ENCODE measurements around the gene LRRC7.

Gene LRRC7

GRCh38 chr1:69567652-69568420 is at the start of gene LRRC7:
LRRC7 (plus strand) TSS chr1:69567922; CDS start chr1:69568640, 718 bp downstream.
- no peak for DNase-seq

DNA sequence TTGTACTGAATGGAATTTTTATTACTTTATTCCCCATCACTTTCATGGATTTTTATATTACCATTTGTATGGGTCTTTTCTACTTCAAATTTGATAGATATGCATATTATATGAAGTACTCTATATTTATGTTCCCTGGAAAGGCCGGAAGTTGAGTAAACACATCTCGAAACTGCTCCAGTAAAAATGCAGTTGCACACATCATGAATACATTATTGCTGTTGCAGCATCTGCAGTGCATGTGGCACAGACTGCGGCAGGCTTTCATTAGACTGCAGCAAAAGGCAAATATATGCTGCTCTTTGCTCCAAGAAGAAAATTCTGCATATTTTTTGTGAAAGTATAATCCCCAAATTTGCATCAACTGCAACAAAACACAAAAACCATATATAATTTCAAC is 48.7 kb upstream of the LRRC7 start:
- DNase-seq: no peak

DNA sequence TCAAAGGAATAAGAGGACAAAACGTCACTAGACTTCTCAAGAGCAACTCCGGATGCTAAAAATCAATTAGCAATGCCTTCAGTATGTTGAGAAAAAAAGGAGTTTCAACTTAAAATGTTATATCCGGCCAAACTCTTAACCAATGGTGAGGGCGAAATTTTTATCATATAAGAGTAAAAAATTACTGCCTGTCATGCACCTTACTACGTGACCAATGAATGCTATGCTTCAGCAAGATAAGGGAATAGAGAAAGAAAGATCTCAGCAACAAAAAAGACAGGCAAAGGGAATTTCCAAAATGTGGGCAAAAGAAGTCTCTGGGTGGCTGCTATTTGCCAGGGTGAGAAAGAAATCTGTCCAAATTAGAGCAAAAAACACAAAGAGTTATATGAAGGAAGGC is 47.4 kb upstream of the LRRC7 start:
- no peak for DNase-seq

GRCh38 chr1:69523032-69523431 is 44.7 kb upstream of the LRRC7 start:
- DNase-seq: no peak

DNA sequence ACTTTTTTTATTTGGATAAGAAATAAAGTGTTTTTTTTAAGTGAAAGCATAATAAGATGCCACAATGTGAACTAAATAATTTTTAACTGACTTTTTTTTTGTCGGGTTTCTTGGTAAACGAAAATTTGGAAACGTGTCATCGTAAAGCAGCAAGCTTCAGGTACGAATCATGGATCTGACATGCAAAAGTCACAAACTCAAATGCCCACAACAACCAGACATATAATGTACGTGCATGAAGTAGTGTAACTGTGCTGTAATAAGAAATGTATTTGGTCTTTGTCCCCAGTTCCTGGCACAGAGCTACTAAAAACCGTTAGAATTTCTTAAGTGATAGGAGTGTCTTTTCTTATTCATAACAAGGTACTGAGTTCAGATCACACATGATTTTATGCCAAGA is 44.3 kb upstream of the LRRC7 start:
- DNase-seq: no peak

- DNase-seq: no peak
Measured at GRCh38 chr1:69524015-69524414, 43.7 kb upstream of the LRRC7 start.

- DNase-seq: no peak
Measured at GRCh38 chr1:69527273-69527672, 40.4 kb upstream of the LRRC7 start.

GRCh38 chr1:69528376-69528775 is 39.3 kb upstream of the LRRC7 start:
- no peak for DNase-seq

DNA sequence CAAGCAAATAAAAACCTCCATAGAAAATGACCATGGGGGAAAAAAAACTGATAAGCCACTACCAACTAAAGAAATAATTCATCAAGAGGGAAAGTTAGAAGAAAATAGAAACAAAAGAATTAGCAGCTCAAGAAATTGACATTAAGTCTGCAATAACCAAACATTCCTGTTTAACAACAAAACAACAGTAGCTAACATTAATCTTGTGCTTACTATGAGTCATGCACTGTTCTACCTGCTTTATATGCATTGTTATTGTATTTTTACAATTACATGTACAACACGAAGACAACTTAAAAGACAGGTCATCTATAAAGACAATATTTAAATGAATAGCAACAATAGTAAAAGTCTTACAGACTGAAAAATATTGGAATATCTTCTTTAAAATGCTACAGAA is 34.4 kb upstream of the LRRC7 start:
- no peak for DNase-seq

DNA sequence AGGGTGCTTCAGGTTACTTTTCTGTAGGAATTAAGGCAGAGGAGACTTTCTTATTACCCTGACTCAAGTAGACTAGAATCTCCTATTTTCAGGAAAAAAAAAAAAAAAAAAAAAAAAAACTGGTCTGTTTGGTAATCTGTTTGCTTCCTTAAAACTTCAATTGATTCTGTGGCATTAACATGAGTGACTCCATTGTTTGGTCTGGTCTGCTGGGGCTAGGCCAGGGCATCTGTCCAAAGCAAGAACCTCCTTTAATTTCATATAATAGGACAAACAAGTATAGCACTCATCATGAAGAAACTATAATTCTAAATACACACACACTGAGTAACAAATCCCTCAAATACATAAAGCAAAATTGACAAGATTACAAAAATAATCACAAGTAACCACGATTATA is 32.9 kb upstream of the LRRC7 start:
- DNase-seq: no peak

DNA sequence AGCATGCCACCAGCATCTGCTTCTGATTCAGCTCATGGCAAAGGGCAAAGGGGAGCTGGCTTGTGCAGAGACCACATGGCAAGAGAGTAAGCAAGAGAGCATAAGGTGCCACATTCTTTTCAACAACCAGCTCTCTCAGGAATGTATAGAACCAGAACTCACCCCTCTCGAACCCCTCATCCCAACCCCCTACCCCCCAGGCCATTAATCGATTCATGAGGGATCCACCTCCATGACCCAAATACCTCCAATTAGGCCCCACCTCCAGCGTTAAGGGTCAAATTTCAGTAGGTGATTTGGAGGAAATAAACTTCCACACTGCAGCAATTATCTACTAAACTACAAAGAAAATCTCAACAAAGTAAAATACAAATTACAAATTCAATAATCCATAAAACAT is 32.2 kb upstream of the LRRC7 start:
- no peak for DNase-seq

DNA sequence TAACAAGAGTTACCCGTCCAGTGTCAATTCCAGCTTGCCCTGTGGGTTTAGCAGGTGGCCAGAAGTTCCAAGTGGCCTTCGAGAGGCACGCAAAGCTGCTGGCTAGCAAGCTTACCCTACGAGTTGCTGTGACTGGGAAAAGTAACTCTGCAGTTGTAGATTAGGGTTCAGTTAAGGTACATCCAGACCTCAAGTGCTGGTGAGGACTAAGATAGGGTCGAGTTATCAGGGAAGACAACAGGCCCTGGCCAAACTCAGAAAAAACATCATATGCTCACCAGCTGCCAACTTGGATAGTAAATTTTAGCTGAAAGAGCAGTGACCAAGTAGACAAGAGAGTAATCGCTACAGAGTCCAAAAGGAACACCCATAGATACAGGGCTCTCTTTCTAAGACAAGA is 27.7 kb upstream of the LRRC7 start:
- no peak for DNase-seq

GRCh38 chr1:69551476-69552324 is 16.0 kb upstream of the LRRC7 start:
- no peak for DNase-seq

- no peak for DNase-seq
Measured at GRCh38 chr1:69553726-69554125, 14.0 kb upstream of the LRRC7 start.

GRCh38 chr1:69568421-69569174 is 876 bp downstream of the LRRC7 start:
- DNase-seq: no peak

DNA sequence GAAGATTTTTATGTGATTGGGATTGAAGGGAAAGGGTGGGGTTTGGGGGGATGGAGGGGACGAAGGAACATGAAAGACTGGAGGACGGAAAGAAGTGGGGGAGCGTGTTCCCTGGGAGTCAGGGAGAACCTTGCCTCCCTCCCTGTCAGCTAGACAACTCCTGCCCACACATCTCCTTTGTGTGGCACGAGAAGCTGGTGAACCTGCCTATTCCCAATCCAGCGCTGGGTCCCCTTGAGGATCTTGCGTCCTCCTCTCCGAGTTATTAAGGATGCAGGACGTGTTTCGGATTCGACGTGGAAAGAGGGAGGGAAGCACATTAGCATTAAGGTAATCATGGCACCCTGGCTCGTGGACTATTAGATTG is 1.4 kb downstream of the LRRC7 start:
- DNase-seq: no peak

- DNase-seq: no peak
Measured at GRCh38 chr1:69569576-69570328, 2.0 kb downstream of the LRRC7 start.

- DNase-seq: no peak
Measured at GRCh38 chr1:69570356-69570755, 2.6 kb downstream of the LRRC7 start.

DNA sequence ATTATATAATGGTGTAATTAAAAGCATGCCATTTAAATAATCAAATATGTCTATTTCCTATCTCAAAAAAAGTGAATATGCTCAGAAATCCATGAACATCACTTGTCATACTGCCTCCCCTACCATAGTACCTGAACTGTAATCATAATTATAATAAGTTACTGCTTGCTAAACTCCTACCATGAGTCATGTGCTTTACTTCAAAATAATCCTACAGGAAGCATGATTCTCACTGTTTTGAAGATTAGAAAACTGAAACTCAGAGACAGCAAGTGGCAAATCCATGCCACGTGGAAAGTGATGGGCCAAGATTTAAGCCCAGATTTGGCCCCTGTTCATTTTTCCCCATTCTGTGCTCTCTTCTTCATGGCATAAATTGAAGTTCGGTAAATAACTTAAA is 5.2 kb downstream of the LRRC7 start:
- no peak for DNase-seq

DNA sequence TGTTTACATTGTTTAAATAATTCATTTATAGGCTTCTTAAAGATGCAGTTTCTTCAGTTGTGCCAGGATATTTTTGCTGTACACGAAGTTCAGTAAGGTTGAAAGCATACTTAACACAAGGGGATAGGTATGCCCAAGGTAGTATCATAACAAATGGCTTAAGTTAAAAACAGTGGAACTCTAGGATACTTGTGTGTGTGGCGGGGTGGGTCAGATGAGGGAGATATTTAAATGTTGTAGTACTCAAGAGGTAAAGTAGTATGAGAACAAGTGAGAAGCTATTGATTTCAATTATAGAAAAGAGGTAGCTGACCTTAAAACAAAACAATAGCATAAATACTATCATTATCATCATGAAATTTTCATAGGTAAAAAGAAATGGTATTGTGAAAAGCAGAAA is 6.2 kb downstream of the LRRC7 start:
- no peak for DNase-seq

DNA sequence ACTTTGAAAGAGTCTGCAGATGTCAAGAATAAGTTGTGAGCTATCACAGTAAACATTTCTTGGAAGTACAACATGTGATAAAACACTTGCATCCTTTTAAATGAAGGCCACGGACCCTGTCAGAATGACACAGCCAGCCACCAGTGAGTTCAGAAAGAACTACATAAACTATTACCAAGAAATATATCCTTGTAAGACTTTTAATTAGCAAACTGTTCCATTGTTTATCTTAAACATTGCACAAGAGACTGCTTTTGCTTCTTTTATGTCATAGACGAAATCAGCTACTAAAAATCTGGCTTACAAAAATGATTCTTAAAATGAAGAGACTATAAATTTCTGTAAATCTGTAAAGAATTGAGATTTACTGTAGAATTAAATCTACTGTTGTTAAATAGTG is 17.9 kb downstream of the LRRC7 start:
- DNase-seq: no peak

- no peak for DNase-seq
Measured at GRCh38 chr1:69587391-69587790, 19.7 kb downstream of the LRRC7 start.

GRCh38 chr1:69589799-69590198 is 22.1 kb downstream of the LRRC7 start:
- DNase-seq: no peak

Measured in stimulated activated CD4-positive, alpha-beta T cell treated with anti-CD3 and anti-CD28 coated beads, Interleukin-4, amount 100 ng/mL, for 1 hour (primary cell).